Upper lobe of left lung (tissue), 6 donors: ENCODE data around the gene AGAP1. TPM values are rescaled to one million over a fixed set of nuclear protein-coding genes. Genes with fewer than 3 reads are reported as not detected.

ENCODE experiments used
- ATAC-seq, 2 donors: fragments of 200-7000 bp; cut with Tn5 transposase; one replicate each; pipeline ENCODE4 v1.9.1; 2022; ENCODE audit warnings: mild to moderate bottlenecking in 2 of 2, moderate library complexity in 2 of 2; ENCODE audit not compliant: low FRiP score in 2 of 2
- DNase-seq, 2 donors: peaks; one replicate each; pipeline ENCODE4 v3.0.0-alpha.2; 2019 to 2020
- H3K27ac ChIP-seq, 4 donors: fragments of 200-600 bp; sonication (generic); one replicate each; pipeline ENCODE4 v1.5.1; 2016 to 2019
- H3K27me3 ChIP-seq, 4 donors: fragments of 200-600 bp; sonication (generic); one replicate each; pipeline ENCODE4 v1.5.1; 2017 to 2019
- H3K36me3 ChIP-seq, 4 donors: fragments of 200-600 bp; sonication (generic); one replicate each; pipeline ENCODE4 v1.5.1; 2016 to 2019
- H3K4me1 ChIP-seq, 4 donors: fragments of 200-600 bp; sonication (generic); one replicate each; pipeline ENCODE4 v1.5.1; 2018 to 2019
- H3K4me3 ChIP-seq, 4 donors: fragments of 200-600 bp; sonication (generic); one replicate each; pipeline ENCODE4 v1.5.1; 2017 to 2019; ENCODE audit warnings: mild to moderate bottlenecking in 2 of 4, moderate library complexity in 1 of 4
- H3K9me3 ChIP-seq, 4 donors: fragments of 200-600 bp; sonication (generic); one replicate each; pipeline ENCODE4 v1.5.1; 2018 to 2019
- CTCF ChIP-seq, 6 experiments: fragments of 450-650 bp in 4 of 6; fragments of 200-600 bp in 2 of 6; sonication (generic) in 2 of 6; IDR thresholded peaks; one replicate each; pipeline ENCODE4 v1.5.1; 2016 to 2019; ENCODE audit warnings: antibody characterized with exemption in 6 of 6
- EP300 ChIP-seq, 4 donors: sonication (generic); formaldehyde crosslinking; IDR thresholded peaks; one replicate each; pipeline ENCODE4 v1.5.1; 2017; ENCODE audit warnings: antibody characterized with exemption in 4 of 4, control low read depth in 2 of 4
- POLR2A ChIP-seq, 4 donors: fragments of 450-650 bp; IDR thresholded peaks; one replicate each; pipeline ENCODE4 v1.5.1; 2016 to 2017; ENCODE audit warnings: antibody characterized with exemption in 4 of 4, mild to moderate bottlenecking in 2 of 4
- POLR2AphosphoS5 ChIP-seq, 2 donors: sonication (generic); formaldehyde crosslinking; IDR thresholded peaks; one replicate each; pipeline ENCODE4 v1.5.1; 2017; ENCODE audit warnings: antibody characterized with exemption in 2 of 2
- WGBS, 2 donors: methylation state at CpG; one replicate each; pipeline ENCODE4 v1.1.5; 2017 to 2018; 5-methylcytosine and 5-hydroxymethylcytosine counted together
- total RNA-seq, 6 donors: library from RNA; depleted of rRNA in 4 of 6; stranded (reverse); fragments of >200 nt in 4 of 6; gene quantifications; one replicate each; pipeline versions ENCODE4 v1.1.0 to v1.2.1, GENCODE V29; 2016 to 2021
- donor health status: DM: no; HTN: no; CAD: no; lungs with moderate emphysema.
- donor health status: DM: no; HTN: yes; CAD: no; lungs with severe emphysema.

AGAP1 gene
- total RNA-seq, 6 donors from 2014 or later = 25.5 to 45.1 (median 30.7) TPM

DNA sequence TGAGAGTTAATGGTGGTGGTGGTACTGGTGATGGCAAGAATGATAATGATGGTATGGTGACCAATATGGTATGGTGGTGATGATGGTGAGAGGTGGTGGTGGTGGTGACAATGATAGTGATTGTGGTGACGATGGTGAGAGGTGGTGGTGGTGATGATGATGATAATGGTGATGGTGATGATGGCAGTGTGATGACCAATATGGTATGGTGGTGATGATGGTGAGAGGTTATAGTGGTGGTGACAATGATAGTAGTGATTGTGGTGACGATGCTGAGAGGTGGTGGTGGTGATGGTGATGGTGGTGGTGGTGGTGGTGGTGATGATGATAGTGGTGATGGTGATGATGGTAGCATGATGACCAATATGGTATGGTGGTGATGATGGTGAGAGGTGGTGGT is 505.2 kb downstream of the AGAP1 start:
- Histone ChIP-seq H3K36me3 (no peaks in the 10 kb centered on the region), H3K4me1 (peaks cover 0 to 4% (median 0%) of the 10 kb centered on the region in 4 donors), H3K27me3 (no peaks in the 10 kb centered on the region), H3K27ac (no peak overlapping the region), H3K4me3 (no peak overlapping the region), H3K9me3 (no peaks in the 10 kb centered on the region)
- TF ChIP-seq POLR2AphosphoS5 (IDR thresholded peaks at IDR 0.05) (no peak), EP300 (IDR thresholded peaks at IDR 0.05) (no peak), POLR2A (IDR thresholded peaks at IDR 0.05) (no peak), CTCF (IDR thresholded peaks at IDR 0.05) (no peak)
- 85 to 87% methylated on average over 2 of the region's 2 CpGs for WGBS, 2 donors
- DNase-seq (no peak), ATAC-seq (no peak)

DNA sequence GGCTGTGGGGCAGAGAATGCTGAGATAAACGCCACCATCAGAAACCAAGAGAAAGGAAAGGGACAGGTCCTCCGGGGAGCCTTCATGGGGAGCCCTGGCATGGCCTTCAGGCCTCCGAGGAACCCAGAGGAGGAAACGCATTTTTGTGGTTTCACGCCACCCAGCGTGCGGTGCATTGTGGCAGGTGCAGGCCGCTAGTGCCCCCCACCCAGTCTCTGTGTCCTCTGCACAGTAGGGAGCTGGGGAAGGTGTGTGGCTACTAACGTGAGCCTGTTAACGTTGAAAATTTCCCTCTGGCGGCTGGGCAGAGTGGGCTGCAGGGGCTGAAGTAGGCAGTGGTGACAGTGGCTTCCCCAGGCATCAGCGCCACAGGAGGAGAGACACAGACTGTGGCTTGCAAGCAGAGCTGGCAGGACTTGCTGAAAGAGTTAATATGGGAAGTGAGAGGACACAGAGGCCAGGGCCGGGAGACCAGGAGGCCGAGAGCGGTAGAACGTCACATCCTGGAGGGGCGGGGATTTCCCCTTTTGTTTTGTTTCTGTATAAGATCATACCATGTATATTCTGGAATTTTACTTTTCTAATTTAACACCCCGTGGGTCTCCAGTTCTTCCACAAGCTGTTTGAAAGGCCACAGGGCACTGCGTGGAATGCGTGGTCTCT is 507.5 kb downstream of the AGAP1 start:
- no peak for ATAC-seq
- 81 to 83% methylated on average over 20 of the region's 20 CpGs for WGBS, 2 donors
- H3K36me3 ChIP-seq = no peaks in the 10 kb centered on the region
- H3K27me3 ChIP-seq = no peaks in the 10 kb centered on the region
- H3K4me1 ChIP-seq = peaks cover 0 to 4% (median 0%) of the 10 kb centered on the region in 4 donors
- TF ChIP-seq POLR2A (IDR thresholded peaks at IDR 0.05) (no peak), EP300 (IDR thresholded peaks at IDR 0.05) (no peak), POLR2AphosphoS5 (IDR thresholded peaks at IDR 0.05) (no peak), CTCF (IDR thresholded peaks at IDR 0.05) (no peak)
- DNase-seq = no peak
- no peaks in the 10 kb centered on the region for H3K9me3 ChIP-seq
- H3K27ac ChIP-seq = no peak overlapping the region
- H3K4me3 ChIP-seq = no peak overlapping the region

DNA sequence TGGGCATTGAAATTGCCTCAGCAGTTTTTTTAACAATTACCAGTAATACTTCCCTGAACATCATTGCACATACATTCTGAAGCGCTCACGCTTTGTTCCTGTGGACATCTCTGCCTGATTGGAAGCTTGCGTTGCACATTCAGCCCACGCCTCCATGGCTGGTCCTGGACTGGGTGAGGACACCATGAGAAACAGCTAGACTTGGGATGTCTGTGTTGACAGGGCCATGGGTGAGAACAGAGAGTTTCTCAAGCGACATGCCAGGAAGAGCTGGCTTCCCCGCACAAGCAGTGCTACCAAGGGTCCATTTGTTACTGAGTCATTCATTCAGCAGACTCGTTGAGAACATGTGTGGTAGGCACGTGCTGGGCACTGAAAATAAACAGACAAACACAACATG is 508.0 kb downstream of the AGAP1 start:
- peaks cover 0 to 4% (median 0%) of the 10 kb centered on the region in 4 donors for H3K4me1 ChIP-seq
- no peaks in the 10 kb centered on the region for H3K9me3 ChIP-seq
- TF ChIP-seq POLR2A (IDR thresholded peaks at IDR 0.05) (no peak), CTCF (IDR thresholded peaks at IDR 0.05) (no peak), EP300 (IDR thresholded peaks at IDR 0.05) (no peak), POLR2AphosphoS5 (IDR thresholded peaks at IDR 0.05) (no peak)
- H3K4me3 ChIP-seq = no peak overlapping the region
- 83 to 94% methylated on average over 6 to 8 of the region's 8 CpGs for WGBS, 2 donors
- no peaks in the 10 kb centered on the region for H3K36me3 ChIP-seq
- ATAC-seq = no peak
- H3K27me3 ChIP-seq = no peaks in the 10 kb centered on the region
- no peak overlapping the region for H3K27ac ChIP-seq
- no peak for DNase-seq

DNA sequence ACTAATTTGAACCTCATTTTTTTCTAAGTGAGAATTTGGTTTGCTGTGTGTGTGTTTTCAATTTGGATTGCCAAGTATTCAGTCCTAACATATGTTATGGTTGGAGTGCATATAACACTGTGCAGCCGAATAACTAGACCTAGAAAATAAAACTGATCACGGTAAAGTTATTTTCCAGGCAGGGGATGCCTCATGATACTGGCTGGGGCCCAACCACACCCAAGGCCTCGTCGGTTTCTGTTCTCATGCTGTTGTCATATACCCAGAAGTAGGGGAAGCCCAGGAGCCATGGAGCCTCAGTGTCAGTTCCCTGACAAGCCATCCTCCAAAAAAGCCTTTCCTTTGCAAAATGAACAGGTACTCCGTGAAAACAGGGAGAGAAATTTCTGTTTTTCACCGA is 514.2 kb downstream of the AGAP1 start:
- DNase-seq (no peak), ATAC-seq (peak in 1 of 2 donors; percentile 74)
- H3K27me3 ChIP-seq = no peaks in the 10 kb centered on the region
- H3K27ac ChIP-seq = no peak overlapping the region
- no peak overlapping the region for H3K4me3 ChIP-seq
- 89 to 91% methylated on average over 6 of the region's 6 CpGs for WGBS, 2 donors
- H3K36me3 ChIP-seq = no peaks in the 10 kb centered on the region
- no peaks in the 10 kb centered on the region for H3K4me1 ChIP-seq
- H3K9me3 ChIP-seq = no peaks in the 10 kb centered on the region
- TF ChIP-seq POLR2A (IDR thresholded peaks at IDR 0.05) (no peak), CTCF (IDR thresholded peaks at IDR 0.05) (no peak), POLR2AphosphoS5 (IDR thresholded peaks at IDR 0.05) (no peak), EP300 (IDR thresholded peaks at IDR 0.05) (no peak)

GRCh38 chr2:236008857-236009256 is 515.0 kb downstream of the AGAP1 start:
- Histone ChIP-seq H3K4me3 (no peak overlapping the region), H3K36me3 (no peaks in the 10 kb centered on the region), H3K27me3 (no peaks in the 10 kb centered on the region), H3K4me1 (no peaks in the 10 kb centered on the region), H3K27ac (no peak overlapping the region), H3K9me3 (no peaks in the 10 kb centered on the region)
- no peak for ATAC-seq
- 89 to 92% methylated on average over 9 of the region's 9 CpGs for WGBS, 2 donors
- no peak for DNase-seq
- TF ChIP-seq POLR2A (IDR thresholded peaks at IDR 0.05) (no peak), EP300 (IDR thresholded peaks at IDR 0.05) (no peak), POLR2AphosphoS5 (IDR thresholded peaks at IDR 0.05) (no peak), CTCF (IDR thresholded peaks at IDR 0.05) (no peak)
